ENCODE results near the gene DBF4.
"Not testable (repeated sequence)": the region's sequence is repeated elsewhere in the genome, so short reads cannot be mapped to it uniquely, and the experiment has no call there.

The DBF4 gene

GRCh38 chr7:87876040-87876868, at the start of gene DBF4, which contains the start of gene SLC25A40:
Gene DBF4, plus strand, starts transcription at chr7:87876493. Its CDS starts 240 bp downstream, at chr7:87876733.
Gene SLC25A40, minus strand, starts transcription at chr7:87876360. Its CDS starts 17,633 bp downstream, at chr7:87858727.
- DNase-seq: peak; percentile 98

GRCh38 chr7:87828383-87828782, 47.9 kb upstream of the DBF4 start:
- not testable (repeated sequence) for DNase-seq

GRCh38 chr7:87831097-87831496, 45.2 kb upstream of the DBF4 start:
- no peak for DNase-seq

GRCh38 chr7:87833130-87833529, 43.2 kb upstream of the DBF4 start:
- DNase-seq: no peak

- no peak for DNase-seq
These were observed 38.7 kb upstream of the DBF4 start for GRCh38 chr7:87837597-87837996.

GRCh38 chr7:87850836-87851593, 25.3 kb upstream of the DBF4 start:
- DNase-seq: no peak

GRCh38 chr7:87852306-87852705, 24.0 kb upstream of the DBF4 start:
- DNase-seq: no peak

GRCh38 chr7:87853237-87853864, 22.9 kb upstream of the DBF4 start:
- DNase-seq: no peak

- DNase-seq: no peak
These were observed 17.7 kb upstream of the DBF4 start for GRCh38 chr7:87858417-87859100.

- DNase-seq: no peak
These were observed 10.2 kb upstream of the DBF4 start for GRCh38 chr7:87866089-87866488.

- not testable (repeated sequence) for DNase-seq
These were observed 9.8 kb upstream of the DBF4 start for GRCh38 chr7:87866533-87866932.

- DNase-seq: no peak
These were observed 5.8 kb upstream of the DBF4 start for GRCh38 chr7:87870471-87870870.

GRCh38 chr7:87872346-87872745, 3.9 kb upstream of the DBF4 start:
- DNase-seq: no peak

GRCh38 chr7:87873328-87873727, 3.0 kb upstream of the DBF4 start:
- DNase-seq: not testable (repeated sequence)

- DNase-seq: no peak
These were observed 2.2 kb upstream of the DBF4 start for GRCh38 chr7:87874066-87874465.

- peak; percentile 27 to 31 for DNase-seq
These were observed 898 bp upstream of the DBF4 start for GRCh38 chr7:87875151-87876039.

GRCh38 chr7:87876869-87877234, 559 bp downstream of the DBF4 start:
- DNase-seq: peak; percentile 50 to 76

GRCh38 chr7:87877366-87878040, 1.2 kb downstream of the DBF4 start:
- DNase-seq: no peak

- DNase-seq: no peak
These were observed 2.0 kb downstream of the DBF4 start for GRCh38 chr7:87878208-87878735.

- no peak for DNase-seq
These were observed 6.1 kb downstream of the DBF4 start for GRCh38 chr7:87882151-87882937.
